Measurements from ENCODE around the gene SOX30. TPM values are rescaled to one million over a fixed set of nuclear protein-coding genes. Genes with fewer than 3 reads are reported as not detected.

The SOX30 gene
- total RNA-seq, 2 donors from 2014 or later = 0.89 TPM; not detected in 1

DNA sequence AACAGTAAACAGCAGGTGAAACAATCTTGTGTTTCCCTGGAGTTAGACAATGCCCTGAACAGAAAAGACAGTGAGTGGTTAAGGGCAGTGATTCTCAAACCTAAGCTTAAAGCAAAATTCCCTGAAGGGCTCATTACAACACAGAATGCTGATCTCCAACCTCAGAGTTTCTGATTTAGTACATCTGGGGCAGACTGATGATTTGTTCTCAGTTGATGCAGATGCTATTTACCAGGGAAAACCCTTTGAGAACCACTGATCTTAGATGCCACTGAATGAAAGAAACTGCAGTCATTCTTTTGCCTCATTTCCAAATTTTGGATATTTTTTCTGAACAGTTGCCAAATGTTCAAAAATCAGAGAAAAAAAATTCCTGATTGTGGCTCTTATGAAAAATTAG, 58.0 kb downstream of the SOX30 start:
- H3K36me3 ChIP-seq = no peaks in the 10 kb centered on the region
- H3K27ac ChIP-seq = no peak overlapping the region
- H3K27me3 ChIP-seq = no peaks in the 10 kb centered on the region
- DNase-seq (ENCODE audit: low spot score) = no peak
- TF ChIP-seq, protein P1, sequence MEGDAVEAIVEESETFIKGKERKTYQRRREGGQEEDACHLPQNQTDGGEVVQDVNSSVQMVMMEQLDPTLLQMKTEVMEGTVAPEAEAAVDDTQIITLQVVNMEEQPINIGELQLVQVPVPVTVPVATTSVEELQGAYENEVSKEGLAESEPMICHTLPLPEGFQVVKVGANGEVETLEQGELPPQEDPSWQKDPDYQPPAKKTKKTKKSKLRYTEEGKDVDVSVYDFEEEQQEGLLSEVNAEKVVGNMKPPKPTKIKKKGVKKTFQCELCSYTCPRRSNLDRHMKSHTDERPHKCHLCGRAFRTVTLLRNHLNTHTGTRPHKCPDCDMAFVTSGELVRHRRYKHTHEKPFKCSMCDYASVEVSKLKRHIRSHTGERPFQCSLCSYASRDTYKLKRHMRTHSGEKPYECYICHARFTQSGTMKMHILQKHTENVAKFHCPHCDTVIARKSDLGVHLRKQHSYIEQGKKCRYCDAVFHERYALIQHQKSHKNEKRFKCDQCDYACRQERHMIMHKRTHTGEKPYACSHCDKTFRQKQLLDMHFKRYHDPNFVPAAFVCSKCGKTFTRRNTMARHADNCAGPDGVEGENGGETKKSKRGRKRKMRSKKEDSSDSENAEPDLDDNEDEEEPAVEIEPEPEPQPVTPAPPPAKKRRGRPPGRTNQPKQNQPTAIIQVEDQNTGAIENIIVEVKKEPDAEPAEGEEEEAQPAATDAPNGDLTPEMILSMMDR (IDR thresholded peaks at IDR 0.05) = no peak
- no peaks in the 10 kb centered on the region for H3K9me3 ChIP-seq
- H3K4me3 ChIP-seq = no peak overlapping the region
- no peaks in the 10 kb centered on the region for H3K4me1 ChIP-seq

DNA sequence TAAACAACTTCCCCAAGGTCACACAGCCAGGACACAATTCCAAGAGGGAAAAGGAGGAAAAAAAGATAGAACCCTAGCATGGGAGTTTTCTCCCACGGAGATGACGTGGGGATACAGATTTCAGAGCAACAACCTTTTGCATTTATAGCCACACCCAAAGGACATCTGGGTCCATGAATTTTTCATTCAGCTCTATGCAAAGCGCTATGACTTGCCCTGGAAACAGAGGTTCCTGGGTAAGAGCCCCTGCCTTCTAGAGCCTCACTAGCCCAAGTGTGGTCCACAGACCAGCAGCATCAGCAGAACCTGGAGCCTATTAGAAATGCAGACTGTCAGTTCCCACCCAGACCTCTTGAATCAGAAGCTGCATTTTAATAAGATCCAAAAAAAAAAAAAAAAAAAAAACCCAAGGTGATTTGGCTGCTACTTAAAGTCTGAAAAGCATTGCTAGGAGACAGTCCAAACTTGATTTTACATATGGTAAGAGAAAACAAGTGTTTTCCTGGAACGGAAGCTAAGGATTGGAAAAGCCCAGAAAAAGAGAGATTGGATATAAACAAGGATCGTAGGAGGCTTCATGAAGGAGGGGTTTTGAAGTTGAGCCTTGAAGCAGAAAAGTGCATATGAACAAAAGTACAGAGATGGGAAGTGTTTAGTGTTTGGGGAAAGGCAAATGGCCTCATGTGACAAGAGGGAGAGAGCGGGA, 59.0 kb downstream of the SOX30 start:
- TF ChIP-seq, protein P1 (IDR thresholded peaks at IDR 0.05) = no peak
- Histone ChIP-seq H3K4me1 (no peaks in the 10 kb centered on the region), H3K27ac (no peak overlapping the region), H3K36me3 (no peaks in the 10 kb centered on the region), H3K27me3 (no peaks in the 10 kb centered on the region), H3K4me3 (no peak overlapping the region), H3K9me3 (no peaks in the 10 kb centered on the region)
- no peak for DNase-seq (ENCODE audit: low spot score)

DNA sequence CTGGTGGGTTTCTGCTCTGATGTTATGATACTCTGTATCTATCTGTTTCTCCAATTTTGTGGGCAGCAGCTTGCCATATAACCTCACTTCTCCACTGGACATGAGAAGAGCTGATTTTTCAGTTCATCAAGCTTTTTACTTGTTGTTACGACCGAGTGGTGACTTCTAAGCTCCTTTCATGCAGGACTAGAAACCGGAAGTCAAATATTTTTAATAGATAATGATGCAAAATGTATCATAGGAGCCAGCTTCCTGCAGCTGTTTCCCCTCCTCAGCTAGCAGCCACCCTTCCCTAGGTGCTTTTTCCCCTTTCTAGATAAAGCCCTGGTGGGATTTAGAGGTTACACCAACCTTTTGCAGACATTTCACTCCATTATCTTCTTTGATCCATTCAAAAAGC, 59.6 kb downstream of the SOX30 start:
- Histone ChIP-seq H3K4me1 (no peaks in the 10 kb centered on the region), H3K9me3 (no peaks in the 10 kb centered on the region), H3K27me3 (no peaks in the 10 kb centered on the region), H3K36me3 (no peaks in the 10 kb centered on the region), H3K27ac (no peak overlapping the region), H3K4me3 (no peak overlapping the region)
- TF ChIP-seq, protein P1 (IDR thresholded peaks at IDR 0.05) = no peak
- no peak for DNase-seq (ENCODE audit: low spot score)

DNA sequence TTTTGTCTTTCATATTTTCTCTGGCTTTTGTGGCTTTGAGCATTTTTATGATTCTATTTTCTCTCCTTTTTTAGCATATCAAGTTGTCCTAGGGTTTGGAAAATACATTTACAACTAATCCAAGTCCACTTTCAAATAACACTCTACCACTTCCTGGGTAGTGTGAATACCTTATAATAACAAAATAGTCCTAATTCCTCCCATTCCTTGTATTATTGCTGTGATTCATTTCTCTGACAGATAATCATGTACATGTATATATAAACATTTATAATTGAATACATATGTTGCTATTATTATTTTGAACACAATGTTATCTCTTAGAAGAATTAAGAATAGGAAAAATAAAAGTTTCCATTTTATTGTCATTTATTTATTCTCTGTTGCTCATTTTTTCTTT, 61.8 kb downstream of the SOX30 start:
- Histone ChIP-seq H3K27me3 (no peaks in the 10 kb centered on the region), H3K9me3 (no peaks in the 10 kb centered on the region), H3K4me1 (no peaks in the 10 kb centered on the region), H3K27ac (no peak overlapping the region), H3K4me3 (no peak overlapping the region), H3K36me3 (no peaks in the 10 kb centered on the region)
- TF ChIP-seq, protein P1 (IDR thresholded peaks at IDR 0.05) = no peak
- no peak for DNase-seq (ENCODE audit: low spot score)

DNA sequence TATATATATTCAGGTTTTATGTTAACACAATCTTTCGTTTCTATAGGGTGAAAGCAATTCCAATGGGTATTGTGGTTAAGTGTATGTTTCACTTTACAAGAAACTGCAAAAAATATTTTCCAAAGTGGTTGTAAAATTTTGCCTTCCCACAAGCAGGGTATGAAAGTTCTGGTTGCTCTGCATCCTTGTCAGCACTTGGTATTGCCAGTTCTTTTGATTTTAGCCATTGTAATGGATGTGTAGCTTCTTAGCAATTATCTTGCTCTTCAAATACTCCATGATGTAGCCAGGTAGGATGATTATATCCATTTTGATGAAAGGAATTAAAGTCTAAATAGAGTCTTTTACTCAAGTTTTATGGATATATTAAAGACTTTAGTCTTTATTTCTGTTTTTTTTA, 67.6 kb downstream of the SOX30 start:
- Histone ChIP-seq H3K27me3 (no peaks in the 10 kb centered on the region), H3K36me3 (no peaks in the 10 kb centered on the region), H3K27ac (no peak overlapping the region), H3K4me3 (no peak overlapping the region), H3K9me3 (no peaks in the 10 kb centered on the region), H3K4me1 (no peaks in the 10 kb centered on the region)
- DNase-seq (ENCODE audit: low spot score) = no peak
- TF ChIP-seq, protein P1 (IDR thresholded peaks at IDR 0.05) = no peak

All from right atrium auricular region (tissue), 2 donors.